ENCODE data around the gene IFNG-AS1.

IFNG-AS1 gene

GRCh38 chr12:67989184-67989920, at the start of gene IFNG-AS1:
Gene IFNG-AS1 (plus strand): TSS chr12:67989447.
- DNase-seq (ENCODE audit: low read depth): no peak

GRCh38 chr12:67939611-67940010, 49.6 kb upstream of the IFNG-AS1 start:
- DNase-seq (ENCODE audit: low read depth): no peak

- DNase-seq (ENCODE audit: low read depth): no peak
Observed at GRCh38 chr12:67940780-67941243, 48.4 kb upstream of the IFNG-AS1 start.

- DNase-seq (ENCODE audit: low read depth): no peak
Observed at GRCh38 chr12:67942724-67943123, 46.5 kb upstream of the IFNG-AS1 start.

GRCh38 chr12:67943141-67943892, 45.9 kb upstream of the IFNG-AS1 start:
- DNase-seq (ENCODE audit: low read depth): peak; percentile 52

- no peak for DNase-seq (ENCODE audit: low read depth)
Observed at GRCh38 chr12:67944093-67944492, 45.2 kb upstream of the IFNG-AS1 start.

- DNase-seq (ENCODE audit: low read depth): no peak
Observed at GRCh38 chr12:67952787-67953186, 36.5 kb upstream of the IFNG-AS1 start.

- DNase-seq (ENCODE audit: low read depth): no peak
Observed at GRCh38 chr12:67957383-67957782, 31.9 kb upstream of the IFNG-AS1 start.

GRCh38 chr12:67958187-67958586, 31.1 kb upstream of the IFNG-AS1 start:
- no peak for DNase-seq (ENCODE audit: low read depth)

GRCh38 chr12:67964456-67964855, 24.8 kb upstream of the IFNG-AS1 start:
- DNase-seq (ENCODE audit: low read depth): no peak

GRCh38 chr12:67966560-67966959, 22.7 kb upstream of the IFNG-AS1 start:
- no peak for DNase-seq (ENCODE audit: low read depth)

GRCh38 chr12:67968321-67968720, 20.9 kb upstream of the IFNG-AS1 start:
- DNase-seq (ENCODE audit: low read depth): no peak

- no peak for DNase-seq (ENCODE audit: low read depth)
Observed at GRCh38 chr12:67968725-67969124, 20.5 kb upstream of the IFNG-AS1 start.

GRCh38 chr12:67969134-67969802, 20.0 kb upstream of the IFNG-AS1 start:
- DNase-seq (ENCODE audit: low read depth): no peak

GRCh38 chr12:67977668-67978067, 11.6 kb upstream of the IFNG-AS1 start:
- DNase-seq (ENCODE audit: low read depth): no peak

- DNase-seq (ENCODE audit: low read depth): no peak
Observed at GRCh38 chr12:67980391-67980790, 8.9 kb upstream of the IFNG-AS1 start.

GRCh38 chr12:67981287-67982162, 7.7 kb upstream of the IFNG-AS1 start:
- peak; percentile 58 for DNase-seq (ENCODE audit: low read depth)

GRCh38 chr12:67982164-67982563, 7.1 kb upstream of the IFNG-AS1 start:
- DNase-seq (ENCODE audit: low read depth): no peak

GRCh38 chr12:67986632-67987031, 2.6 kb upstream of the IFNG-AS1 start:
- DNase-seq (ENCODE audit: low read depth): no peak

- no peak for DNase-seq (ENCODE audit: low read depth)
Observed at GRCh38 chr12:67988601-67989021, 636 bp upstream of the IFNG-AS1 start.

- DNase-seq (ENCODE audit: low read depth): no peak
Observed at GRCh38 chr12:67991158-67991557, 1.9 kb downstream of the IFNG-AS1 start.

- no peak for DNase-seq (ENCODE audit: low read depth)
Observed at GRCh38 chr12:67993143-67993542, 3.9 kb downstream of the IFNG-AS1 start.
